ENCODE measurements around the gene RBMS2.

Gene RBMS2

DNA sequence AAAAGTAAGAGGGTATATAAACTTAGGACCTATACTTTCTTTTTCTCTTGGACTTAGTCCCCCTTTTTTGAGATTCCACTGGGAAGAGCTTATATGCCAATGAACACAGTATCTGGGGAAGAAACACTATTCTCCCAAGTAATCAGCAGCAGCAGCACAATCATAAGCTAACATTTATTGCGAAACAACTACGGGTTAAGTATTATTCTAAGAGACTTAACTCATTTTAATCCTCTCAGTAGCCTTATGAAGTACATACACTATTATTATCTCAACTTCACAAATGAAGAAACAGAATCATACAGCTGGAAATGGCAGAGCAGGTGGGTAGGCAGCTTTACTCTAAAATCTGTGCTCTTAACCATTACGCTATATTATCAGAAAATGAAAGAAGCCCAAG is 80.6 kb downstream of the RBMS2 start:
- no peak overlapping the region for H3K27ac ChIP-seq
- TF ChIP-seq, protein P1, sequence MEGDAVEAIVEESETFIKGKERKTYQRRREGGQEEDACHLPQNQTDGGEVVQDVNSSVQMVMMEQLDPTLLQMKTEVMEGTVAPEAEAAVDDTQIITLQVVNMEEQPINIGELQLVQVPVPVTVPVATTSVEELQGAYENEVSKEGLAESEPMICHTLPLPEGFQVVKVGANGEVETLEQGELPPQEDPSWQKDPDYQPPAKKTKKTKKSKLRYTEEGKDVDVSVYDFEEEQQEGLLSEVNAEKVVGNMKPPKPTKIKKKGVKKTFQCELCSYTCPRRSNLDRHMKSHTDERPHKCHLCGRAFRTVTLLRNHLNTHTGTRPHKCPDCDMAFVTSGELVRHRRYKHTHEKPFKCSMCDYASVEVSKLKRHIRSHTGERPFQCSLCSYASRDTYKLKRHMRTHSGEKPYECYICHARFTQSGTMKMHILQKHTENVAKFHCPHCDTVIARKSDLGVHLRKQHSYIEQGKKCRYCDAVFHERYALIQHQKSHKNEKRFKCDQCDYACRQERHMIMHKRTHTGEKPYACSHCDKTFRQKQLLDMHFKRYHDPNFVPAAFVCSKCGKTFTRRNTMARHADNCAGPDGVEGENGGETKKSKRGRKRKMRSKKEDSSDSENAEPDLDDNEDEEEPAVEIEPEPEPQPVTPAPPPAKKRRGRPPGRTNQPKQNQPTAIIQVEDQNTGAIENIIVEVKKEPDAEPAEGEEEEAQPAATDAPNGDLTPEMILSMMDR (conservative IDR thresholded peaks at IDR 0.05): no peak

- H3K27ac ChIP-seq: no peak overlapping the region
- TF ChIP-seq, protein P1 (conservative IDR thresholded peaks at IDR 0.05): no peak
These were observed 82.7 kb downstream of the RBMS2 start for GRCh38 chr12:56604355-56604754.

DNA sequence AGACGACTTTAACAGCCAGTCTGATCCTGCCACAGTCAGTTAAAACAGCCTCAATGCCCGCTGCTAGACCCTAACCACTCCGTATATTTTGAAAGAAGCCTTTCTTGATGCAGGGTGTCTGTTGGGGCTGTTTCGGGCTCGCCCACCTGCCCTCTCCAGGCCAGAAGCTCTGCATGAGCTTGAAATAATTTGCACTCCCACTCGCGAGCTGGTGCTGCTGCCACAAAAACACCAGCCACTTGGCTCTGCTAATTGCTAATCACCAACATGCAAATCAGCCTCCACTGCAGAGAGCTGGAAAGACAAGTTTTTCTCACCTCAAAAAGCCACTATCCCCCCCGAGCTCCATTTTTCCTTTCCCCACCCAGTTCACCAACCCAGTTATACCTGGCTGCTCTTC is 93.0 kb downstream of the RBMS2 start:
- TF ChIP-seq, protein P1 (conservative IDR thresholded peaks at IDR 0.05): no peak
- no peak overlapping the region for H3K27ac ChIP-seq

- H3K27ac ChIP-seq: no peak overlapping the region
- TF ChIP-seq, protein P1 (conservative IDR thresholded peaks at IDR 0.05): no peak
These were observed 94.6 kb downstream of the RBMS2 start for GRCh38 chr12:56616244-56616643.

GRCh38 chr12:56616925-56617324 is 95.3 kb downstream of the RBMS2 start:
- H3K27ac ChIP-seq: no peak overlapping the region
- TF ChIP-seq, protein P1 (conservative IDR thresholded peaks at IDR 0.05): no peak

- no peak overlapping the region for H3K27ac ChIP-seq
- TF ChIP-seq, protein P1 (conservative IDR thresholded peaks at IDR 0.05): no peak
These were observed 100.9 kb downstream of the RBMS2 start for GRCh38 chr12:56622535-56622934.

DNA sequence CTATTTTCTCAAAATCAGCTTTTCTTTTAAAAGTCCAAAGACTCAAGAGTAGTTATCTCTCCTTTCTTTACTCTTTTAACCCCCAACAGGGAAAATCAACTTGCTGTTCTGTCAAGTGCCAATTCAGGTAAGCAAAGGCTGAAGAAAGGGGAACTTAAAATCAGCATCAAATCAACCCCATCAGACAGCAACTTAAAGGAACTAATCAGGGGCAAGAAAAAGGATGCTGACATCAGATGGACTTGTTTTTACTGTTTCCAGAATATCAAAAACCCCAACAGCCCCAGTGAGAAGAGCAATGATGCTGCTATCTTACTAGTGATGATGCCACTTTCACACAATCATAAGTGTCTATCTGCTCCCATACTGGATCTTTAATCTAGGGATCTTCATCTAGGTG is 105.1 kb downstream of the RBMS2 start:
- TF ChIP-seq, protein P1 (conservative IDR thresholded peaks at IDR 0.05): no peak
- H3K27ac ChIP-seq: peak overlapping the region; percentile 97
